Limb (tissue), 2 donors: Measurements from ENCODE around the gene ZBTB17.
"Not testable (repeated sequence)": the region's sequence is repeated elsewhere in the genome, so short reads cannot be mapped to it uniquely, and the experiment has no call there.

Experiments used
- DNase-seq, 2 donors: peaks; one replicate each; pipeline ENCODE4 v3.0.0-alpha.2; 2016; ENCODE audit errors: extremely low spot score in 2 of 2

ZBTB17 gene

GRCh38 chr1:15975805-15976680, at the start of gene ZBTB17:
TSS of gene ZBTB17 (minus strand) at chr1:15976101. CDS start at chr1:15948495, 27,606 bp downstream.
- peak; percentile 95 to 97 for DNase-seq

- no peak for DNase-seq
Measured at GRCh38 chr1:16023050-16023653, 47.3 kb upstream of the ZBTB17 start.

GRCh38 chr1:16022393-16022792, 46.5 kb upstream of the ZBTB17 start:
- no peak for DNase-seq

- DNase-seq, result no peak
Measured at GRCh38 chr1:16021681-16022080, 45.8 kb upstream of the ZBTB17 start, which contains the start of gene CLCNKA. TSS of gene CLCNKA (plus strand) at chr1:16022036. CDS start at chr1:16022620, 584 bp downstream.

GRCh38 chr1:16020878-16021277, 45.0 kb upstream of the ZBTB17 start:
- not testable (repeated sequence) for DNase-seq

- DNase-seq, result no peak
Measured at GRCh38 chr1:16020325-16020724, 44.4 kb upstream of the ZBTB17 start.

- DNase-seq, result no peak
Measured at GRCh38 chr1:16019644-16020277, 43.9 kb upstream of the ZBTB17 start.

- no peak for DNase-seq
Measured at GRCh38 chr1:16018749-16019643, 43.1 kb upstream of the ZBTB17 start.

GRCh38 chr1:16018308-16018707, 42.4 kb upstream of the ZBTB17 start:
- DNase-seq, result no peak

- peak; percentile 64 to 68 for DNase-seq
Measured at GRCh38 chr1:16017461-16018303, 41.8 kb upstream of the ZBTB17 start, which contains the start of gene HSPB7. TSS of gene HSPB7 (minus strand) at chr1:16018043. CDS start at chr1:16017963, 80 bp downstream.

GRCh38 chr1:16017076-16017460, 41.2 kb upstream of the ZBTB17 start:
- no peak for DNase-seq

GRCh38 chr1:16015960-16016901, 40.3 kb upstream of the ZBTB17 start:
- no peak for DNase-seq

- DNase-seq, result no peak
Measured at GRCh38 chr1:16015491-16015890, 39.6 kb upstream of the ZBTB17 start.

- peak in 1 of 2 donors; percentile 70 for DNase-seq
Measured at GRCh38 chr1:16014509-16015482, 38.9 kb upstream of the ZBTB17 start.

- no peak for DNase-seq
Measured at GRCh38 chr1:16013908-16014258, 38.0 kb upstream of the ZBTB17 start.

GRCh38 chr1:16013220-16013907, 37.5 kb upstream of the ZBTB17 start:
- peak; percentile 59 to 80 for DNase-seq

- peak; percentile 41 to 83 for DNase-seq
Measured at GRCh38 chr1:16012590-16013219, 36.8 kb upstream of the ZBTB17 start.
